ENCODE results near the gene MEF2C. TPM values are rescaled to one million over a fixed set of nuclear protein-coding genes. Genes with fewer than 3 reads are reported as not detected.

Gene MEF2C
- total RNA-seq, 4 donors from 2014 or later = 51.0 to 78.6 (median 65.7) TPM

DNA sequence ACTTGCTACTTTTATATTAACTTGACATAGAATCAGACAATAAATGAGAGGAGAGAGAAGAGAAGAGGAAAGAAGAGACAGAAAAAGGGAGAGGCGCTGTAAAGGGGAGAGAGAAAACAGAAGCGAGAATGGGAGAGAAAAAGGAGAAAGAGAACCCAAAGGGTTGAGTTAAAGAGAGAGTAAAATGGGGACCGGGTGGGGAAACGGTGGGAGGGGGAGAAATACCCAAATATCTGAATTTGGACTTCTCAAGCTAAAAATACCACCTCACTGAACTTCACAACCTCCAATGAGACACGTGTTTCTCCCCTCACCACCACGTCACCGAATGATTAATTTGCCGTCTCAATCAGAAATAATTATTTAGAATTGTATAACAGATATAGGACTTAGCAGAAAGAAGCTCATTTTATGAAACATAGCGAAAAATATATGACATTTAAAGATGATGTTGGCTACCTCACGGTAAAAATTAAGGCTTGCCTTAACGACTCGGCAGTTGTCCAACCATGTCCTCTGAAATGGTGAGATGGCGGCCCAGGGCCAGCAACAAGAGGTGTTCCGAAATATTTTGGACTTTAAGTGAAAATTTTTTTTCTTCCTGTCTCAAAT, 204.1 kb downstream of the MEF2C start:
- WGBS, 2 donors = 15 to 21% methylated on average over 14 of the region's 14 CpGs
- Histone ChIP-seq H3K27me3 (peaks cover 78% of the 10 kb centered on the region), H3K4me3 (replicated peaks in 1 of 3) (no peak overlapping the region), H3K9me3 (no peaks in the 10 kb centered on the region), H3K27ac (no peak overlapping the region), H3K36me3 (no peaks in the 10 kb centered on the region), H3K4me1 (peaks cover 26 to 27% of the 10 kb centered on the region in 2 donors)
- intact Hi-C loops (cut with DNase I) = no loop called here
- DNase-seq = no peak
- TF ChIP-seq, protein P1, sequence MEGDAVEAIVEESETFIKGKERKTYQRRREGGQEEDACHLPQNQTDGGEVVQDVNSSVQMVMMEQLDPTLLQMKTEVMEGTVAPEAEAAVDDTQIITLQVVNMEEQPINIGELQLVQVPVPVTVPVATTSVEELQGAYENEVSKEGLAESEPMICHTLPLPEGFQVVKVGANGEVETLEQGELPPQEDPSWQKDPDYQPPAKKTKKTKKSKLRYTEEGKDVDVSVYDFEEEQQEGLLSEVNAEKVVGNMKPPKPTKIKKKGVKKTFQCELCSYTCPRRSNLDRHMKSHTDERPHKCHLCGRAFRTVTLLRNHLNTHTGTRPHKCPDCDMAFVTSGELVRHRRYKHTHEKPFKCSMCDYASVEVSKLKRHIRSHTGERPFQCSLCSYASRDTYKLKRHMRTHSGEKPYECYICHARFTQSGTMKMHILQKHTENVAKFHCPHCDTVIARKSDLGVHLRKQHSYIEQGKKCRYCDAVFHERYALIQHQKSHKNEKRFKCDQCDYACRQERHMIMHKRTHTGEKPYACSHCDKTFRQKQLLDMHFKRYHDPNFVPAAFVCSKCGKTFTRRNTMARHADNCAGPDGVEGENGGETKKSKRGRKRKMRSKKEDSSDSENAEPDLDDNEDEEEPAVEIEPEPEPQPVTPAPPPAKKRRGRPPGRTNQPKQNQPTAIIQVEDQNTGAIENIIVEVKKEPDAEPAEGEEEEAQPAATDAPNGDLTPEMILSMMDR (IDR thresholded peaks at IDR 0.05) = no peak
- TF ChIP-seq POLR2A (IDR thresholded peaks at IDR 0.05) = no peak

DNA sequence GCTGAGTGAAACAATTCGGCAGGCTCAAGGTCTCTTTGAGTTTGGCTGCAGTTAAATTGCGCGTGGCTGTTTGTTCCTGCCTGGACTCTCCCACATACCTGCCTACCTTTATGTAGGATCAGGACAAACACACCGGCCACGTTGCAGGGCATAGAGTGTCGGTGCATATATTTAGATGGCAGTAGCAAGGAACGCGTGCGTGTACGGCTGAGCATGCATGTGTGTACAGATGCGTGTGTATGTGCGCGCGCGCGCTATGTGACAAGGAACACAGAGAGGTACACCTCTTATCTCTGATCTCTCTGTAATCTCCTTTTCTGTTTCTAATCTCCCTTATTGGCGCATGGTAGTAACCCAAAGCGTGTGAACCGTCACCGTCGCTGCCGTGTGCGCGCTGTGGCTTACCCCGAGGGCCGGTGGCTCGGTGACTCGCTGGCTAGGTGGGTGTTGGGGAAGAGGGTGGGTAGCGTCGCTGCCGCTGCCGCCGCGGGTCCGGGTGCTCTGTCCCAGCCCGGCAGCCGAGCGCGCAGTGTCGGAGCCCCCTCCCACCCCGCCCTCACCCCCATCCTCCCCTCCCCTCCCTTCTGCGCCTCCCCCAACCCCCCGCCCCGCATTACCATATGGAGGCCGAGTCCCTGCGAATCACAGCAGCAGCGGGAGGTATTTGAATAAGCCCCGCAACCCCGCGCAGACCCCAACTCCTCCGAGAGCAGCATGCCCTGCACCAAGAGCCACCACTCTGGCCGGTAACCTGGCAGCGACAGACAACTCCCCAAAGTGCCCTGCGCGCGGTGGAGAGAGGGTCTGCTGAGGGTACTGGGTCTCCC, 204.8 kb downstream of the MEF2C start:
- intact Hi-C loops (cut with DNase I) = no loop called here
- no peaks in the 10 kb centered on the region for H3K9me3 ChIP-seq
- no peaks in the 10 kb centered on the region for H3K36me3 ChIP-seq
- no peak for DNase-seq
- no peak for TF ChIP-seq POLR2A (IDR thresholded peaks at IDR 0.05)
- TF ChIP-seq, protein P1 (IDR thresholded peaks at IDR 0.05) = no peak
- 9 to 12% methylated on average over 38 to 42 of the region's 56 CpGs for WGBS, 2 donors
- H3K4me1 ChIP-seq = peaks cover 26 to 27% of the 10 kb centered on the region in 2 donors
- H3K27me3 ChIP-seq = peaks cover 80% of the 10 kb centered on the region
- H3K27ac ChIP-seq = no peak overlapping the region
- no peak overlapping the region for H3K4me3 ChIP-seq (replicated peaks in 1 of 3)

DNA sequence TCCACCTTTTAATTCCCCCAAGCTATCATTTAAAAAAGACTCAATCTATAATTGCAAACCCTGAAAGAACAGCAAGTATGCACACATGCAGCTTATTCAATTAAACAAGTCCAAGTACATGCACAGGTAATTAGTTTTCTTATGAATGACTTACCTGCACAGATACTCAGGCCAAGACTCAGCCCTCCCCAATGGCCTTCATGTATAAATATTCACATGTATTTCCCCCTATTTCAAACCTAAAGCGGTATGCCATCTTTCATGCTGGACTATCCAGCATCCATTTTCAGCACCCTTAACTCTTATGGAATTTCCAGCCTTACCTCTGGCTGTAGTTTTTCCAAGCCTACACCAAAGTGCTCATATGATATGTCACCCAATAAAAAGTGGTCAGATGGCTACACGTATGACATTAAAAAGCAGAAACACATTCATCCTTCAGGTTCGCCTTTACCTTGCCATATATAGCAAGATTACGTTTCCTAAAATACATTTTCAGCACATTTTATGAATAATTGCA, 205.5 kb downstream of the MEF2C start:
- intact Hi-C loops (cut with DNase I) = no loop called here
- peaks cover 82% of the 10 kb centered on the region for H3K27me3 ChIP-seq
- no peaks in the 10 kb centered on the region for H3K36me3 ChIP-seq
- WGBS, 2 donors = 16% methylated on average over 4 of the region's 4 CpGs
- no peaks in the 10 kb centered on the region for H3K9me3 ChIP-seq
- H3K4me3 ChIP-seq (replicated peaks in 1 of 3) = no peak overlapping the region
- no peak for TF ChIP-seq POLR2A (IDR thresholded peaks at IDR 0.05)
- TF ChIP-seq, protein P1 (IDR thresholded peaks at IDR 0.05) = no peak
- no peak overlapping the region for H3K27ac ChIP-seq
- no peak for DNase-seq
- peaks cover 26 to 27% of the 10 kb centered on the region in 2 donors for H3K4me1 ChIP-seq

DNA sequence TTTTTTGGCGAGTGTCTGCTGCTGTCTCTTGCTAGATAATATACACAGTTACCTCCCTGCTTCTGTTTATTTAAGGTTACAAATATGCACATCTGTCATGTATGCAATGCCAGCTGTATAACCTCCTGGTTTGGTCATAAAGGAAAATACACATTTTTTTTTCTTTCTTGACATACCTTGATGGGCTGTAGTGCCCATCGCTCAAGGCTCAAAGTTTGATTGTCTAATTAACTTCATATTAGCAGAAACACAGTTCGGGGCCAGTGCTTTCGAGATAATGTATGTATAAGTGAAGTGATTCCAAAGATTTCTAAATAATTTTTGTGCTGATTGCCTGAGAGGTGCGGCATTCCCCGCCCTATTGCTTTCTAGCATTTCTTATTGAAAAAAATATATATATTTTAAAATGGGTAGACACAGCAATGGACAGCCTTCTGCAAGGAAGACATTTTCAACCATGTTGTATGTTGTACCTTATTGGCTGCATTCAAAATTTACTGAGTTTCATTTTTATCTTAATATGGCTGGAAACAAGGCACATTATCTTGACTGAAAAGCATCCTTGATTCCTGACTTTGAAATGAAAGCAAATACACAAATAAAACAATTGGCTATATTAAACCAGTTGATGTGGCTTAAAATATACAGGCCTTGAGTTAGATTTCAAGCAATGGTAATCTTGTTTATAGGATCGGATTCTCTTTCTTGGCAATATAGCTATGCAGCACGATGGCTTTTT, 206.2 kb downstream of the MEF2C start:
- Histone ChIP-seq H3K27ac (no peak overlapping the region), H3K4me1 (peaks cover 26 to 28% of the 10 kb centered on the region in 2 donors)
- intact Hi-C loops (cut with DNase I) = no loop called here

More for the DNA sequence above, 206.2 kb downstream of the MEF2C start:
- TF ChIP-seq, protein P1 (IDR thresholded peaks at IDR 0.05) = no peak
- no peak for TF ChIP-seq POLR2A (IDR thresholded peaks at IDR 0.05)
- Histone ChIP-seq H3K4me3 (replicated peaks in 1 of 3) (no peak overlapping the region), H3K9me3 (no peaks in the 10 kb centered on the region), H3K27me3 (peaks cover 85% of the 10 kb centered on the region), H3K36me3 (no peaks in the 10 kb centered on the region)
- DNase-seq = no peak
- WGBS, 2 donors = 24 to 30% methylated on average over 8 of the region's 8 CpGs
